IMR-90 (cell line): Measurements from ENCODE around the gene MINAR1.

ENCODE experiments used
- BHLHE40 ChIP-seq: fragments of 150-350 bp; IDR thresholded peaks from 2 replicates; pipeline ENCODE4 v1.6.1; 2016; ENCODE audit warnings: mild to moderate bottlenecking, low read depth, low read length
- CTCF ChIP-seq: conservative IDR thresholded peaks from 2 replicates; pipeline ENCODE4 v1.5.1; 2012; ENCODE audit warnings: mild to moderate bottlenecking, low read depth, low read length, improper control_type of control experiment
- POLR2A ChIP-seq: IDR thresholded peaks from 2 replicates; pipeline ENCODE4 v1.6.1; 2012; ENCODE audit warnings: mild to moderate bottlenecking, low read depth, low read length
- USF2 ChIP-seq: fragments of 150-350 bp; IDR thresholded peaks from 2 replicates; pipeline ENCODE4 v1.6.1; 2017; ENCODE audit warnings: mild to moderate bottlenecking, antibody characterized with exemption, low read length, low read depth

GRCh38 chr15:79410237-79410636 lies 21.9 kb upstream of the MINAR1 start:
- TF ChIP-seq CTCF (no peak), USF2 (no peak), POLR2A (no peak), BHLHE40 (no peak)
